Occipital lobe (tissue), 2 donors: ENCODE data around the gene PRAMEF1. TPM values are rescaled to one million over a fixed set of nuclear protein-coding genes. Genes with fewer than 3 reads are reported as not detected.
"Not testable (repeated sequence)": the region's sequence is repeated elsewhere in the genome, so short reads cannot be mapped to it uniquely, and the experiment has no call there.

Experiments
- DNase-seq: peaks from one replicate; lab custom pipeline; 2025; lab: John Stamatoyannopoulos, UW
- total RNA-seq: library from RNA; depleted of rRNA; stranded (reverse); fragments of >200 nt; gene quantifications from one replicate; pipeline ENCODE4 v1.2.3, GENCODE V29; 2014

The PRAMEF1 gene
- not detected for total RNA-seq

GRCh38 chr1:12791097-12791496, at the start of gene PRAMEF1:
TSS of gene PRAMEF1 (plus strand) at chr1:12791397. CDS start at chr1:12793228, 1,831 bp downstream.
- DNase-seq, result not testable (repeated sequence)

- no peak for DNase-seq
Measured at GRCh38 chr1:12741946-12742345, 49.3 kb upstream of the PRAMEF1 start.

- no peak for DNase-seq
Measured at GRCh38 chr1:12745126-12745991, 45.8 kb upstream of the PRAMEF1 start.

- DNase-seq, result no peak
Measured at GRCh38 chr1:12745992-12746323, 45.2 kb upstream of the PRAMEF1 start, which contains the start of gene CFAP107. TSS of gene CFAP107 (plus strand) at chr1:12746200. CDS start at chr1:12746431, 231 bp downstream.

- no peak for DNase-seq
Measured at GRCh38 chr1:12748778-12749355, 42.3 kb upstream of the PRAMEF1 start.

- DNase-seq, result no peak
Measured at GRCh38 chr1:12754738-12755137, 36.5 kb upstream of the PRAMEF1 start.

- DNase-seq, result no peak
Measured at GRCh38 chr1:12756273-12756672, 34.9 kb upstream of the PRAMEF1 start.

GRCh38 chr1:12756768-12757413, 34.3 kb upstream of the PRAMEF1 start:
- DNase-seq, result no peak

GRCh38 chr1:12757836-12758235, 33.4 kb upstream of the PRAMEF1 start:
- DNase-seq, result no peak

- DNase-seq, result no peak
Measured at GRCh38 chr1:12760256-12760795, 30.9 kb upstream of the PRAMEF1 start.

GRCh38 chr1:12761781-12762180, 29.4 kb upstream of the PRAMEF1 start:
- DNase-seq, result no peak

- DNase-seq, result no peak
Measured at GRCh38 chr1:12762766-12763165, 28.4 kb upstream of the PRAMEF1 start.

- DNase-seq, result no peak
Measured at GRCh38 chr1:12763479-12763878, 27.7 kb upstream of the PRAMEF1 start.

- no peak for DNase-seq
Measured at GRCh38 chr1:12764016-12764415, 27.2 kb upstream of the PRAMEF1 start.

GRCh38 chr1:12769031-12769430, 22.2 kb upstream of the PRAMEF1 start:
- no peak for DNase-seq

- no peak for DNase-seq
Measured at GRCh38 chr1:12769976-12770505, 21.2 kb upstream of the PRAMEF1 start.

- no peak for DNase-seq
Measured at GRCh38 chr1:12770620-12771019, 20.6 kb upstream of the PRAMEF1 start.

- no peak for DNase-seq
Measured at GRCh38 chr1:12771186-12771585, 20.0 kb upstream of the PRAMEF1 start.

- no peak for DNase-seq
Measured at GRCh38 chr1:12772520-12772919, 18.7 kb upstream of the PRAMEF1 start.

- no peak for DNase-seq
Measured at GRCh38 chr1:12773438-12773837, 17.8 kb upstream of the PRAMEF1 start, which contains the start of gene PRAMEF12. TSS of gene PRAMEF12 (plus strand) at chr1:12773738. CDS start at chr1:12774868, 1,130 bp downstream.

- DNase-seq, result no peak
Measured at GRCh38 chr1:12774801-12775345, 16.3 kb upstream of the PRAMEF1 start.
